Measurements from ENCODE around the gene PINK1.
"Not testable (repeated sequence)": the region's sequence is repeated elsewhere in the genome, so short reads cannot be mapped to it uniquely, and the experiment has no call there.

Gene PINK1

GRCh38 chr1:20633190-20634064 lies at the start of gene PINK1:
PINK1 (plus strand) TSS chr1:20633458; CDS start chr1:20633549, 91 bp downstream.
- DNase-seq (ENCODE audit: low read depth in 3 of 3) = peak; percentile 75 to 78 (median 75)

DNA sequence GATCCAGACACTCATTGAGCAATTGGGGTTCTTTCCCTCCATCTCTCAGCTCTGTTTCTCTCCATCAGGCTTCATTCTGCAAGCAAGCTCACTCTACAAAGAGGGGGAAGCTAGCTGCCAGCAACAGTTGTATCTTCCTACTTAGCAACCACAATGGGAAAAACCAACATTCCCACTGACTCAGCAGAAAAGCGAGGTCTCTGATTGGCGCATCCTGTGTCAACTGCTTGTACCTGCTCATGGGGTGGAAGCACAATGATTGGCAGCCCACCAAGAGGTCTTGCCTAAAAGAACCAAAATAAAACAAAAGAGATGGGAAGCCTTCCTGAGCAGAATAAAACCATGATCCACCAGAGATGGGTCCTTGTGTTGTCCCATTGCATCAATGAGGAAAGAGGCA lies 48.4 kb upstream of the PINK1 start:
- no peak for DNase-seq (ENCODE audit: low read depth in 3 of 3)

GRCh38 chr1:20586953-20587660 lies 46.2 kb upstream of the PINK1 start:
- DNase-seq (ENCODE audit: low read depth in 3 of 3) = no peak

DNA sequence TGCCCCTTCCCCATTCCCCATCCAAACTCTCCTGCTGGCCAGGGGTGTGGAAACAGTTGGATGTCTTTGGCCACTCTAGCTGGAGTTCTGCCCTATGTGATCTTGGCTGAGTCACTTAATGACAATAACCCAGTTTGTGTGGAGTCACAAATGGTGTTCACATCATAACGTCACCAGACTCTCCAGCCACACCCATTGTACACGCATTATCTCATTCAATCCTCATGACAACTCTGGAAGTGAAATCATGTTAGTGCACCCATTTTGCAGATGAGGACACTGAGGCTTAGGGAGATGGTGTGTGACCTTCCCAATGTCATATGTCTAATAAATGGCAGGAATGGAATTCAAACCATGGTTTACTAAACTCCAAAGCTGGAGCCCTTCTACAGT lies 45.6 kb upstream of the PINK1 start:
- no peak for DNase-seq (ENCODE audit: low read depth in 3 of 3)

DNA sequence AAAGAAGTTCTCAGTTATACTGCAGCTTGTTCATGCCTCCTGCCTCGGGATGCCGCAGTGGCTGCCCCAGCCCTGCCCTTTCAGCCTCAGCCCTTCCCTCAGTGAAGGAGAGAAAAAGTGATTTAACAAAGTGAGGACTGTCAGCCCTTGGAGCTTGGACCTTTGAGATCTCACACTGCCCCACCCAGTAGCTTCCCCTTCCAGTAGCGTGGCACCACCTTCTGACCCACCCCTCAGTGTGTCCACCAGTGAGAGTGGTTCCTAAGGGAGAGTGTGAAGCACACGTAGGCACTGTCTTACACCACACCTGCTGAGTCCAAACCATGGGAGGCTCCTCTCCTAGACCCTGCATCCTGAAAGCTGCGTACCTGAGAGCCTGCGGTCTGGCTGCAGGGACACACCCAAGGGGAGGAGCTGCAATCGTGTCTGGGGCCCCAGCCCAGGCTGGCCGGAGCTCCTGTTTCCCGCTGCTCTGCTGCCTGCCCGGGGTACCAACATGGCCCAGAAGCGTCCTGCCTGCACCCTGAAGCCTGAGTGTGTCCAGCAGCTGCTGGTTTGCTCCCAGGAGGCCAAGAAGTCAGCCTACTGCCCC lies 44.5 kb upstream of the PINK1 start, which contains the start of gene CDA:
TSS of gene CDA (plus strand) at position 464 of the 592 bp plus-strand sequence. CDS start at position 497, 33 bp downstream.
- no peak for DNase-seq (ENCODE audit: low read depth in 3 of 3)

GRCh38 chr1:20589331-20590278 lies 43.7 kb upstream of the PINK1 start:
- DNase-seq (ENCODE audit: low read depth in 3 of 3) = no peak

- DNase-seq (ENCODE audit: low read depth in 3 of 3) = no peak
Observed at GRCh38 chr1:20590306-20590777, 42.9 kb upstream of the PINK1 start.

DNA sequence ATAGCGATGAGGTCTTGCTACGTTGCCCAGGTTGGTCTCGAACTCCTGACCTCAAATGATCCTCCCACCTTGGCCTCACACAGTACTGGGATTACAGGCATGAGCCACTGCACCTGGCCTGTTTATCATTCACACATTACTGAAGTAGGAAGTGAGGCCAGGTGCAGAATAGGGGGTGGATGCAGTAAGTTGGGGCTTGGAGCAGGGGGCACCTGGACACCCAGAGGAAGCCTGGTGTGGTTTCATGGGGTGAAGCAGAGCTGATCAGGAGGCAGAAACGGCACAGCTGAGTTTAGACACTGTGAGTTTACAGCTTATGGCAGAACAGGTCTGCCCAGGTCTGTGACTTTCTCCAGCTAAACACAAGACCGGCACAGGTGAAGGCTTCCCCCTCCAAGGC lies 39.5 kb upstream of the PINK1 start:
- DNase-seq (ENCODE audit: low read depth in 3 of 3) = no peak

DNA sequence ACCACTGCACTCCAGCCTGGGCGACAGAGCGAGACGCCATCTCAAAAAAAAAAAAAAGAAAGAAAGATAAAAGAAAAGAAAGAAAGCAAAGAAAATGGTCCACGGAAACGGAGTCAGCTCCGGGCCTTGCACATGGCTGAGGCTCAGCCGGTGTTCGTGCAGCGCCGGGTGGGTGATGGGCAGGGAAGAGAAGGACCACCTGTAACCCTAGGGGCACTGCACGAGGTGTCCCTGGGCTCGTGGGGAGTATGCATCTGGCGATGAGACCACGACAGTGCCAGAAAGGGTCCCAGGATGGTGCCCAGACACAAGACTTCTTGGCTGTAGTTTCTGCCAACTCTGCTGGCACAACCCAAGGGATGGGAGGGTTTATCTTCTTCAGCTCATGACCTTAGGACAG lies 38.5 kb upstream of the PINK1 start:
- no peak for DNase-seq (ENCODE audit: low read depth in 3 of 3)

DNA sequence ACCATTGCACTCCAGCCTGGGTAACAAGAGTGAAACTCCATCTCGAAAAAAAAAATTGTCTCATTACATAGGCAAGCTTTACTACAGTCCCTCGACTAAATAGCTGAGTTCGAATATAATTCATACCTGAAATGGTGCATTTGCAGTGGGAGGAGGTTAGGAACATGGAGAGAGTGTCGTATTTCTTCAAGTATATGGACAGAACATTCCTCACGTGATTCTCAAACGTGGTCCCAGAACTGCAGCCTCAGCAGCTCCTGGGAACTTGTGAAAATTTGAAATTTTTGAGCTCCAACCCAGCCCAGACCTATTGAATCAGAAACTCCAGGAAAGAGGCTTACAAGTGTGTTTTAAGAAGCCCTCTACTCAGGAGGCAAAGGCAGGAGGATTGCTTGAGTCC lies 37.2 kb upstream of the PINK1 start:
- DNase-seq (ENCODE audit: low read depth in 3 of 3) = no peak

GRCh38 chr1:20597650-20598049 lies 35.6 kb upstream of the PINK1 start:
- no peak for DNase-seq (ENCODE audit: low read depth in 3 of 3)

- no peak for DNase-seq (ENCODE audit: low read depth in 3 of 3)
Observed at GRCh38 chr1:20600156-20600555, 33.1 kb upstream of the PINK1 start.

DNA sequence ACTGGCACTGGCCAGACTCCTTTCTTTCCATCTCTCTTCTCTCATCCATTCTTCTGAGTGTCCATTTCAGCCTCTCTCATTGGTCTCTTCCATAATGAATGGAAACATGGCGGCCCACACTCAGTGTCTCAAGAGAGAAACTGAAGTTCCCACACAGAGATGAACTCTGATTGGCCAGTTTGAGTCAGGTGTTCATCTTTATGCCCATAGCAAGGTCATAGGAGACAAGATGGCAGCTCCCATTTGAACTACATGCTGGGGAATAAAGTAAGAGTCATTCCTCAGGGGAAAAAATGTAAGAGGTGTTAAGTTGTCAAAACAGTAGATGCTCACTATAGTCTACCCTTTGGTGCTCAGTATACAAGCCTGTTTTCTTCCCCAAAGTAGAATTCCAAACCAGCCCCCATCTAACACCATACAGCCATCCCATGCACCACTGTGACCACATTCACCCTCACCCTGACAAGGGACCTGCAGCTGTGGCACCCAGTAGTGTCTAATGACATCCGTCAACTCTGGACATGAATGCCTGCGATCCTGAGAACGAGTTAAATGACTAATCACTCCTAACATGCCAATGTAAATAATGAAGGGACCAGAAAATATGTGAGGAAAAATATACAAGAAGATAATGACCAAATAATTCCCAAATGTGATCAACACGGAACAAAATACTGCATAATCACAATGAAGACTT lies 32.0 kb upstream of the PINK1 start:
- DNase-seq (ENCODE audit: low read depth in 3 of 3) = no peak

GRCh38 chr1:20602851-20603450 lies 30.3 kb upstream of the PINK1 start:
- DNase-seq (ENCODE audit: low read depth in 3 of 3) = no peak

GRCh38 chr1:20603504-20604464 lies 29.5 kb upstream of the PINK1 start:
- DNase-seq (ENCODE audit: low read depth in 3 of 3) = no peak

- no peak for DNase-seq (ENCODE audit: low read depth in 3 of 3)
Observed at GRCh38 chr1:20604678-20605077, 28.6 kb upstream of the PINK1 start.

GRCh38 chr1:20606801-20607570 lies 26.3 kb upstream of the PINK1 start:
- DNase-seq (ENCODE audit: low read depth in 3 of 3) = not testable (repeated sequence)

DNA sequence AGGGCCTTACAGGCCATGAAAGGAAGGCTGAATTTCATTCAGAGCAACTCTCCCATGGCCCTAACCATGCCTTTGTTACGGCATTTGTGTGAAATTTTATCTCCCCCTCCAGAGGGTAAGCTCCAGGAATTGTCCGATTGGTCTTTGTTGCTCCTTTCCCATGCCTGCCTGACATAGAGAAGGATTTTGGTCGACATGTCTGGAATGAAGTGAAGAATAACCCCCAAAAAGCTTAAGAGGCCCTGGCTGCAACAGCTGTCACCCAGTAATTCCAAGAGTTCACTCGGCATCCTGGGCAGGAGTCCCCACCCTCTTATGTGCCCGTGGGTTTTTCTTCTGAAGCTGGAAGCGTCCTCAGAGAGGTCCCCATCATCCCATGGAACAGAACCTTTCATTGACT lies 23.7 kb upstream of the PINK1 start:
- no peak for DNase-seq (ENCODE audit: low read depth in 3 of 3)
